GM18507 (cell line): ENCODE measurements around the gene NOL4L.
"Not testable (repeated sequence)": the region's sequence is repeated elsewhere in the genome, so short reads cannot be mapped to it uniquely, and the experiment has no call there.

Experiments used
- DNase-seq: peaks from one replicate; pipeline ENCODE4 v3.0.0; 2011; ENCODE audit warnings: low read depth; ENCODE audit not compliant: insufficient read length; ENCODE audit errors: extremely low spot score
- FAIRE-seq: peaks from 2 replicates; lab custom pipeline; 2011; peaks lifted over from hg19 to GRCh38; lab: Jason Lieb, UNC

The NOL4L gene

DNA sequence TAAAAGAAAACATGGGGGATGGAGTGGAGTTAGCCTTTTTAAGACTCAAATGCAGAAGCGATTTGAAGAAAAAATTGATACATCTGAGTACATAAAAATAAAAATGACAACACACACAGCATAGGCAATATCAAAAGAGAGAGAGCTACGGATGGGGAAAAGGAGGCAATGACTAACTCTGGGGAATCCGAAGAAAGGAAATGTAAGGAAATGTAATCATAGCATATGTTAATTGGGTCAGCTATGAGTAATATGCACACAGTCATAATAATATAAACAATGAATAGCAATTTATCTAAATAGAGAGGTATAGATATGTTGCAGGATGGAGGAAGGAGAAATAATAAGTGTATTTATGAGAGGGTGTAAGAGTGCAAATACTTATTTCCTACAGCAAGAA is 83.4 kb downstream of the NOL4L start:
- FAIRE-seq, result no peak
- DNase-seq, result no peak

DNA sequence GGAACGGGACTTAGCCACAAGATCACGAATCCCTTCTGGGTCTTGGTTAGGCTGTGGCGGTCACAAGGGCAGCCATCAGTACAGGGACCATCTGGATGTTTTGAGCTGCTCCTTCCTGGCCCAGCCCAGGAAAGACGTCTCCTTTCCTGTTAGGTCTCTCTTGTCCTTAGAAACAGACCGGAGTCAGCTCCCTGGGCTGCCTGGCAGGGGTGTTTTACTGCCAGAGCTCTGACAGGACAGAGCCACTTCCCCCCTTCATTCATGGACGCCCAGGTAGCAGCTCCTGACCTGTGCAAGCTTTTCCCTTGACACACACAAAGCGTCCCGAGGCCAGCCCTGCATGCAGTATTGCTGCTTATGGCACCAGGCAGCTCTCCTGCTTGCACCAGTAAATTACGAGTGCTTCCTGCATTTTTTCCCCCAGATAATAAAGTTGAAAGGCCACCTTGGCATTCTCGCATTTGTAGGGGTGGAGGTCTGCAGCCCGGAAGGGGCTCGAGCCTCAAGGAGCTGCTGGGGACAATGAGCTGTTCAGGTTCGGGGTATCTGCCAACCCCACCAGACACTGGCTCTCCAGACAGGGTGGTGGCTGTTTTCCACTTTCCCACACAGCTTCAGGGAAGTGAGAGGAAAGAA is 87.4 kb downstream of the NOL4L start:
- FAIRE-seq (no peak), DNase-seq (no peak)

DNA sequence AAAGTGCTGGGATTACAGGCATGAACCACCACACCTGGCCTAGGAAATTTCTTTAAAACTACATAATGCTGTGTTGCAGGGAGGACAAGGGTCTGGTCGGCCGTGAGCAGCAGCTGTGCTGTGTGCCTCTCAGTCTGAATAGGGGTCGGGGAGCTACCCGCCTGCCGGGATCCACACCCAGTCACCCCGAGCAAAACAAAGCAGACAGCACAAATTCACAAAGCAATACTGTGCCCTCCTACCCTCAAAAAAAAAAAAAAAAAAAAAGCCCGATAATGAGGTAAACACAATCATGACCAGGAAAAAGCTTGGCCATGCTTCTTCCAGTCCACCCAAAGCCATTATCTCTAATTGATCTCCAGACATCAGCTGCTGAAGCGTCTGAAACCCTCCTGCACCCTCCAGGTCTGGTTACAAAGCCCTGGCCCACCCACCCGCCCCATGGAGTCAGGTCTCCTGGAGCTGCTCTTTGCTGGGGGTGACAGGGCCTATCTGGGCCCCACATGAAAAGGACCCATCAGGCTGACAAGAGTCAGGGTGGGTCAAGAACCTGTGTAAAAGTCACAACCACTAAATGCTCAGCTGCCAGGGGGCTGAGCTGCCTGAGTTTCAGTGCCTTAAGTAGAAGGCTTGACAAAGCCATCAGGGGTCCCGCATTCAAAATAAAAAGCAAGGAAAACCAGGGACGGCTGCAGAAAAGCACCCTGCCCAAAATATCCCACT is 88.2 kb downstream of the NOL4L start:
- FAIRE-seq (no peak), DNase-seq (no peak)

DNA sequence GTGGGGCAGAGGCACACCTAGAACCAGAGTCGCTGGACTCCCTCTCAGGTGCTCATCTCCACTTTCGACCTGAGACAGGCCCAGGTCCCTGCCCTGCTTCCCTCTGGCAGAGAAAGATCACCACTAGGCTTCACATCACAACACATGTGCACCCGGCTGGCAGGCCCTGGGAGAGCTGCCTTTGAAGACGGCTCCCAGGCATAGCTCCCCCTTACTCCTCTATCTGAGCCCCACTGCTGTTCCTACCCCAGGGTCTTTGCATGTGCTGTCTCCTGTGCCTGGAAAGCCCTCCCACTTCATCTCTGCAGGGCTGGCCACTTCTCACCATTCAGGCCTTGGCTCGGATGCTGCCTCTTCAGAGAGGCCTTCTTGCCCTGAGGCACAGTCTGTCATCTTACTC is 89.2 kb downstream of the NOL4L start:
- no peak for FAIRE-seq
- DNase-seq, result no peak

DNA sequence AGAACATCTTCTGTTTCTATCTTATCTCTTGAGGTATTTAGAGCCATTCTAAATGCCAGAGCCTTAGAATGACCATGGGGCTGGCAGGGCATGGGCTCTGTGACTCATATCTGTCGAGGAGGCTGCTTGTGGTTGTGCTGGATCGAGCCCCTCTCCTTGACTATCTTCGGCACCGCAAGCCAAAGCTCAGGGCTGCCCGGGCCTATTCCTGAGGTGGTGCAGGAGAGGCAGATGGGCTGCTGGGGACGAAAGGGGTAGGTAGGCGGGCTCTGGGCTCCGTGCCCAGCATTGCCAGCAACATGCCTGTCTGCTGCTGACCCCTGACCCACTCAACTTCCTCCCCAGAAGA is 89.9 kb downstream of the NOL4L start:
- DNase-seq (no peak), FAIRE-seq (no peak)

DNA sequence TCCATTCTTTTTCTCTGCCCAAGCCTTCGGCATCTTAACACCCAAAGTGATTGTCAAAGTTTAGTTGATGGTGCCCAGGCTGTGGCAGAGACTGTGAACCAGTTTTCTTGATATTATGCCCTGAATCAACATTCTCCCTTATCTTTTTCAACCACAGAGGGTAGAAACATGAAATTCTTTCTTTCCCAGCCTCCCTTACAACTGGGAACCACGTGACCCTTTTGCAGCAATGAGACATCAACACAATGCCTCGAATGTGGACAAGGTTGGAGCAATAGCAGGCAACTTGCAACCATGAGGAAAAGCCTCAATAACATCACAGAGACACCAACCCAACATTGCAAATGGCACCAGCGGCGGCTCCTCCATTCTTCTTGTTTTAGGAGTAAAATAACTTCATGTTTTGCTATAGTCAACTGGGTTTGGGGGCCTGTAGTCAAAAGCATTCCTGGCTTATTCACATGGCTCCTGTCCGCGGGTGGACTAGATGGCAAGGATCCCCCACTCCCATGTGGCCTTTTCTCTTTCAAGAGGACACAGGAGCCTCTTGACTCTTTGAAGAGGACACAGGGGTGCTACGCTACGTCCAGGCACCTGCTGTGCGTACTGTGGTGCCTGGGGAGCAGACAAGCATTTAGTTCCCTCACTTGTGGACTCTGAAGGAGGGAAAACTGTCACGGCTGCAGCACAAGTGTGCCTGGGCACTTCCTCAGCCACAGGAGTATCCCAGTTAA is 90.5 kb downstream of the NOL4L start:
- no peak for FAIRE-seq
- DNase-seq, result no peak

DNA sequence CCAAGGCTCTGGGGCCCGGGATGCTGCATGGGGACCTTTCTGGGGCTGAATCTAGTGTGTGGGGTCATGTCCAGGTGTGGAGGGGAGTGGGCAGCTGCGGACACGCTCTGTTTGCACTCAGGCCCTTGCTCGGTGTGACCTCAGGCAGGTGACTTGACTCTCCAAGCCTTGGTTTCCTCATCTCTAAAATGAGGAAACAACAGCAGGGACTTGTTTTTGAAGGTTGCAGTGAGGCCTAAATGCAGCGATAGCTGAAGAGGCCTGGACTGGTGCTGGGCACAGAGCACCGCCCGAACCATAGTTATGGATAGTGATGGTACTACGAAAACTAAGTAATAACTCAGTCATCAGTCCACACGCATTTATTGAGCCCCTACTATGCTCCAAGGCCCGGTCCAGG is 91.8 kb downstream of the NOL4L start:
- FAIRE-seq (no peak), DNase-seq (no peak)

DNA sequence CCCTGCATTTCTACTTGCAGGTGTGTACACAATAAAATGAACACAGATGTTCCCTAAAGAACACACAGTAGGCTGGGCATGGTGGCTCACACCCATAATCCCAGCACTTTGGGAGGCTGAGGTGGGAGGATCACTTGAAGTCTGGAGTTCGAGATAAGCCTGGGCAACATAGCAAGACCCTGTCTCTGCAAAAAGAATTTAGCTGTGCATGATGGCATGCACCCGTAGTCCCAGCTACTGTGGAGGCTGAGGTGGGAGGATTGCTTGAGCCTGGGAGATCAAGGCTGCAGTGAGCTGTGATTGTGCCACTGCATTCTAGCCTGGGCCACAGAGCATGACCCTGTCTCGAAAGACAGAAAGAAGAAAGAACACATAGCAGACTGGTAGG is 93.4 kb downstream of the NOL4L start:
- DNase-seq, FAIRE-seq: not testable (repeated sequence)

DNA sequence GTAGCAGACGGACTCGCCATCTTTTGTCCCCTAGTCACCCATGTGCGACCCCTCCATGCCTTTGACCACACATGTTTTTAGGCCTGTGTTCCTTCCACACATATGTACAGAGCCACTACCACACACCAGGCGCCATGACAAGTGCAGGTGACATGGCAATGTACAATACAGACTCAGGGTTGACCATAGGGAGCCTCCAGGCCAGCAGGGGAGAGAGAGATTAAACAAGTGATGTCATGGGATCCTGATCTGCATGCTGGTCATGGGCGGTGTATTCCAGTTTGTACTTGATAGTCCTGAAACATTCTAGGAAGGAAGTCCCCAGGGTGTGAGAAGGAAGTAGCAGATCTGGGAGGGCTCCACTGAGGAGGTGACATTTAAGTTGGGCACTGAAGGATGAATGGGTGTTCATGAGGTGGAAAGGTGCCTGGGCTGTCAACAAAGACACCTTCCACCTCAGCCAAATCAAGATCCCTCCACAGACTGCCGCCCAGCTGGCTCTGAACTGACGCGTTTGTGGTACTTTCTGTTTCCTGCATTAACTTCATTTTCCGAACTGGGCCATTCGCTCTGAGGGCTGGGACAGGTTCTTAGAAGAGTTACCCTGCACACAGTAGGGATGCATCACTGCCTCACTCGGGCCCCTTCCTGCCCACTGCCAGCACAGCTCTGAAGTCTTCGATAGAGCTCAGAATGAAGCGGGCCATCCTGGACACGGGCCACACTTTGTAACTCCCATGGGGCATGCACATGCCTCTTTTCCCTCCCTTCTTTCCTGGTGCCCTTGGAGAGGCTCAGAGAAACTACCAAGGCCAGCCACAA is 94.0 kb downstream of the NOL4L start:
- DNase-seq, result no peak

DNA sequence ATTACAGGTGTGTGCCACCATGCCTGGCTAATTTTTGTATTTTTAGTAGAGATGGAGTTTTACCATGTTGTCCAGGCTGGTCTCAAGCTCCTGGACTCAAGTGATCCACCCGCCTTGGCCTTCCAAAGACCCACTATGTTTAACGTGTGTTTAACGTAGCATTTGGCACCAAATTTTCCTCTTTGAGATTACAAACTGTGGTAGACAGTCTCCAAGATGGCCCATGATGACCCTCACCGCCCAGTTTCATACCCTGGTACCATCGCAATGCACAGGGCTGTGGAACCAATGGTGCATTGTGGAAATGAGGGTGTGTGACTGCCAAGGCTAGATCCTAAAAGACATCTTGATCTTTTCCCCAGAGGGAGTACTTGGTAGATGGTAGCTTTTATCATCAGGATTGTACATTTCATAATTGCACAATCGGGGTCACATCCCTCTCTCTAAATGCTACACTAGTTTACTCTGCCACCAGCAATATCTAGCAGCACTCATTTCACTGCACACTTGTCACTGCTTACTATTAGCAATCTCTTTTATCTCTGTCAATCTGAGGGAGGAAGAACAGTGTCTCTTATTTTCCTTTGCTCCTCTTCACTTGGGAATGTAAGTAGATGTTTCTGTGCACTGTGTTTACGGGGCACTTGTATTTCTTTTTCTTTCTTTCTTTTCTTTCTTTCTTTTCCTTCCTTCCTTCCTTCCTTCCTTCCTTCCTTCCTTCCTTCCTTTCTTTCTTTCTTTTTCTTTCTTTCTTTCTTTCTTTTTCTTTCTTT is 96.9 kb downstream of the NOL4L start:
- FAIRE-seq (no peak), DNase-seq (no peak)

More for the DNA sequence above, 94.0 kb downstream of the NOL4L start:
- FAIRE-seq, result no peak

DNA sequence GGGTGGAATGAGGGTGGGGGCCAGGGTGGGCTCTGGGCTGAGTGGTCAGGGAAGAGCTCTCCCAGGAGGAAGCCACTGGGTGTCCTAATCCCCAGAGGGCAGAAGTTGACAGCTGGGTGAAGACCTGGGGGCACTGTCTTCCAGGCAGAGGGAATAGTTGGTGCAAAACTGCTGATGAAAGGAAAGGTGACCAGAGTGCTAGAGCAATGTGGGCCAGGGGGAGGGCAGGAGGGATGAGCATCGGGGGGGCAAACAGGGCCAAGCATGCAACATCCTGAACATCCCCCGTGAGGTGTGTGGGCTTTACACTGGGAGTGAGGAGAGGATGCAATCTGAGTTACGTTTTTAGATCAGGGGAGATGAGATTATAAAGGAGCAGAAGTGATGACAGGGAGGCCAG is 97.8 kb downstream of the NOL4L start:
- DNase-seq, result no peak
- FAIRE-seq, result no peak

DNA sequence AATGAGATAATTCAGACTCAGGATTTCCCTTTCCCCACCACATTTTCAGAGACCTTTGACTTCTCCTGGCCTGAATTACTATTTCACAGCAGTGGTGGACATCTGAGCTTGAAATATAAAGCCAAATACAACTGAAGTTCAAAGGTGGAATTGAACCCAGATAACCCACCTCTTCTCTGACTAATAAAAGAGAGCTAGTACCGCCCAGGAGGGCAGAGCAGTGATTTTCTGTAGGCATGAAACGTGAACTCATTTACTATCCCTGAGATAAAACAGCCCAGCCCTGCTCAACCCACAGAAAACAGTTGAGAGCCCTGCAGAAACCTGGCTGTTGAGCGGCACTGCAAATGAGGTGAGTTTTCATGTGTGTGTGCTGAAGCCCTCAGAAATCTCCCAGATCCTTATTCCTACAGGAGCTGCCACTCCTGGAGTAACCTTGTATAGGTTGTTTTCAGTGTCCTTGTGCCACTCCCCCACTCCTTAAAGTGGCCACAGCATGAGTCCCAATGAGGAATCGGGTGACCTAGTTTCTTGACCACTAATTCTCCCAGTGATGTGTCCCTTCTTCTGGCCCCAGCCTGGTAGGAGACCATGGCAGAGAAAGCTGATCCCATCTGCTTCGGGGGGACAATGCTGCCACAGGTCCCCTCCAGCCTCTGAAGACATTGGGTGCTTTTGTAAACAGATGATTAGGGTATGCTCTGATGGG is 99.2 kb downstream of the NOL4L start:
- DNase-seq (no peak), FAIRE-seq (no peak)

DNA sequence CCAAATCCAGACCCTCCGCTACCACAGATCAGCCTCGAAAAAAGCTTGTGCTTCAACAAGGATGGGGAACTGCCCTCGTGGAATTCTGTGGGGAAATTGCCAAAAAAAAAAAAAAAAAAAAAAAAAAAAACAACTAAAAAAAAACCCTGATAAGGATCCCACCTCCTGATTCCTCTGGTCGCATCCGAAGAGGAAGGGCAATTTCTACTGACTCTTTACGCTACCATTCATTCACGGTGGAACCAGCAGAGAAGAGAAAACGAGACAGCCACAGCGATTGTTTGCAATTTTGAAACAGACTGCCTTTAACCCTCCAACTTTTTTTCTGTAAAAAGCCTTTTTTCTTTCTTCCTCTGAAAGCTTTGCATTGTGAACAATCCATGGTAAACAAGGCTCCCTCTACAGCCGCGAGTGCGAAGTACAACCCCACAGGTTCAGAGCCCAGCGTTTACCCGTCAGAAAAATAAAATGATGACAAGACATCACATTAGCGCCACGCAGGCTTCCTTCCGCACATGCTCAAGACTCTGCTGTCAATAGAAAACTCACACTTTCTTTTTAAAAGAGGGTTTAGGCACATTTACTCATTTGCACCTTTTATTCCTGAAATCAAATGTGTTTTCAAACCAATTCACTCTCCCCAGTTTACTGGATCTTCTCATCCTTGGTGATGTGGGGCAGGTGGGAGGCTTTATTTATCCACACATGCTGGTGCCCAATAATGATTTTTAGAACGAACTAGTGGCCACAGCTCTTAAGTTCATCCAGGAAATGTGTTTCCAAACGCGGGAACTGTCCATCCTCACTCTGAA is 100.0 kb downstream of the NOL4L start:
- no peak for DNase-seq
- FAIRE-seq, result peak; percentile 93

DNA sequence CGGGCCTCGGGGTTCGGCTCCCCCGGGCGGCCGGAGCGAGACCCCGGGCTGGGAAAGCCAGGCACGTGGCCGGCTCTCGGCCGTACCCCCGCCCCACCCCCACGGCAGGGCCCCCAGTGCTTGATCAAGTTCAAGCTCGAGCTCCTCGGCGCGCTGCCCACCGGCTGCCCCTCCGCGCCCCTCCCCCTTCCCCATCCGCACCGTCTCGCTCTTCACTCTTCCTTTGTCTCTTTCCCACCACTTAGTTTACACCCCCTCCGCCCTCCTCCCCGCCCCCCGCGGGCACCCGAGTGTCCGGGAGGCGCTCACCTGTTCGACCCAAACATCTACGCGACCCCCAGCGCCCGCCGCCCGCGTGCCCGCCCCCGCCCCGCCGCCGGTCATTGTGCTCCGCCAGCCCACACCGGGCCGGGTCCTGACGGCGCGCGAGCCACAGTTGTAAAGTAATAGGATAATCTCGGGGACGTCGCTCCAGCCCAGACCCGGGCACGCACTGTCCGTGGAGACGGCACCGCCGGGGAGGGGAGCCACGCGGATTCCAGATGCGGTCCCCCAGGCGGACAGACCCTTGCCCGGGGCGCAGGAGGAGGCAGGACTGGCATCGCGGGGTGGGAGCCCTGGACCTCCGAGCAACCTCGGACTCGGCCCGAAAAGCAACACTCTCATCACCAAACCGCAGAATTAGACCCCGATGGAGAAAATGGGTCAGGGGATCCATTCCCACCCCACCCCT is 100.7 kb downstream of the NOL4L start:
- DNase-seq (no peak), FAIRE-seq (no peak)

DNA sequence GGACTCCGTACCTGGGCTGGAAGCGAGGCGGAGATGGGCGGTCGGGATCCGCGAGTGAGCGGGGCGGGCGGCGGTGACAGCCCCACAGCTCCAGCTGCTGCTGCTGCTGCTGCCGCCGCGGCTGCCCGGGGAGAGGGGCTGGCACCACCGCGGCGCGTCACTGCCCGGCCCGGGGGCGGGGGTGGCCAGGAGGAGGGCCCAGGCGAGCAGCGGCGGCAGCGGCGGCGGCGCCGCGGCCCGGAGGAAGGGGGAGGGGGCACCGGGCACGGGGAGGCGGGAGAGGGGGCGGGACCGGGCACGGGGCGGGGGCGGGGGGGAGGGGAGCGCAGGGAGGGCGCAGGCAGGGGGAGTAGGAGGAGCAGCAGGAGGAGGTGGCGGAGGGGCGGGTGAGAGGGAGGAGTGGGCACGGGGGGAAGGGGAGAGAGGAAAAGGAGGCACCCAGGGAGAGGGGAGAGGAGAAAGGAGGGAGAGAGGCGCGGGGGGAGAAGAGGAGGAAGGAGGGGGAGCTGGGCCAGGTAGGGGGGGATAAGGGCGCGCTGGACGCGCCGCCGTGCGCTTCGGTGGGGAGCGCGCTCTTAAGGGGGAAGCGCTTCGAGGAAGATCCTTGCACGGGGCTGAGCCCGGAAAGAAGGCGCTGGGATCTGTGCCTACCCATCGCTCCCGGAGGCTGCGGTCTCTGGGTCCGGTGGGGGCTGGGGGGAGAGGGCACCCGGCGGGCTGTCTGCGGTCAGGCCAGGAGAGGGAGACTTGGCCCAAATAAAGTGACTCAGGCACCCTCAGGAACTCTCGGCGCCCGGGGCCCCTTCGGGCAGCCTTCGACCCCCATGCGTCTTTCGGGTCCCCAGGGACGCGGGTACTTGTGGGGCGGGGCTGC is 101.5 kb downstream of the NOL4L start:
- FAIRE-seq, result no peak
- DNase-seq, result no peak

DNA sequence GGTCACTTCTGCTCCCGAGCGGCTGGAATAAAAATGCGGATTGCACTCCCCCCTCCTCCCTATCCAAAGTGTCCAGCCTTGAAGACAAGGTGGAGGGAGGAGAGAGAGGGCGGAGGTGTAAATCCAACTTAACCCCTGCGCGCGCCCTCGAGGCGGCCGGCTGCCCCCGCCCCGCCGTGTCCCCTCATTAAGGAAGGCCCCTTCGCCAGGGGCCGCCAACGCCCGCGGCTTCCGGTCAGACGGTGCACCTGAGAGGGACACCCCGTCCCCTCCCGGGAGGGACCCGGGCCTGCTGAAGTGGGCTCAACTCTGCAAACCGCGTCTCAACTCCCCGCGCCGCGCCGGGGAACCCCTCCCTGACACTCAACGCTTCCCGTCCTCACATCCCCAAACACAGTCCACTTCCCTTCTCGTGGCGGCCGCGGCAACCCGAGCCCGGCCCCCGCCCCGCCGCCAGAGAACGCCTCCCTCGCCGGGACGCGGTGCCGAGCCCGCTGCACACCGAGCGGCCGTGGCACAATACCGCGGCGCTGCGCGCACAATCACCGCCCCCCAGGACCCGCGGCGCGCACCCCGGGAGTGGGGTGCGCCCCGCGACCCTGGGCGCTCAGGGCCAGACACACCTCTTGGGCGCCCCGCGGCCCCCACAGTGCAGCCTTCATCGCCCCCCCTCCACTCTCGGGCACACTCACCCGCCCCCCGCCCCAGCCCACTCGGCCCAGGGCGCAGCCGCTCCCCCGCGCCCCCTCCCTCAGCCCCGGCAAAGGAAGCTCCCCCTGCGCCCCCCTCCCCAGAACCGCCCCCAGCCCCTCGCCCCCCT is 102.5 kb downstream of the NOL4L start:
- DNase-seq, result no peak
- no peak for FAIRE-seq
